ENCODE measurements around the gene GP5.

GRCh38 chr3:194375473-194376240, 23.4 kb downstream of the GP5 start:
- TF ChIP-seq ZNF292 (tag by site-specific recombination; IDR thresholded peaks at IDR 0.05; ENCODE audit: borderline replicate concordance, low read depth) (no peak), ZNF623 (tag by site-specific recombination; IDR thresholded peaks at IDR 0.05) (no peak), ZBTB8A (tag by site-specific recombination; IDR thresholded peaks at IDR 0.05) (peak; percentile 13; the same call in 1 of the 2 replicates), SALL2 (tag by site-specific recombination; IDR thresholded peaks at IDR 0.05; ENCODE audit: borderline replicate concordance) (no peak), ZNF274 (IDR thresholded peaks at IDR 0.05; ENCODE audit: low read length) (no peak), ZNF274 (tag by site-specific recombination; IDR thresholded peaks at IDR 0.05; ENCODE audit: borderline replicate concordance) (no peak), PRDM6 (tag by site-specific recombination; IDR thresholded peaks at IDR 0.05) (no peak), TSHZ1 (tag by site-specific recombination; IDR thresholded peaks at IDR 0.05; ENCODE audit: borderline replicate concordance) (no peak), REST (tag by site-specific recombination; IDR thresholded peaks at IDR 0.05) (no peak), ZBTB20 (tag by site-specific recombination; IDR thresholded peaks at IDR 0.05) (no peak), ZNF146 (tag by site-specific recombination; IDR thresholded peaks at IDR 0.05) (no peak), ZNF350 (tag by site-specific recombination; IDR thresholded peaks at IDR 0.05) (no peak)
- TF ChIP-seq, protein P1, sequence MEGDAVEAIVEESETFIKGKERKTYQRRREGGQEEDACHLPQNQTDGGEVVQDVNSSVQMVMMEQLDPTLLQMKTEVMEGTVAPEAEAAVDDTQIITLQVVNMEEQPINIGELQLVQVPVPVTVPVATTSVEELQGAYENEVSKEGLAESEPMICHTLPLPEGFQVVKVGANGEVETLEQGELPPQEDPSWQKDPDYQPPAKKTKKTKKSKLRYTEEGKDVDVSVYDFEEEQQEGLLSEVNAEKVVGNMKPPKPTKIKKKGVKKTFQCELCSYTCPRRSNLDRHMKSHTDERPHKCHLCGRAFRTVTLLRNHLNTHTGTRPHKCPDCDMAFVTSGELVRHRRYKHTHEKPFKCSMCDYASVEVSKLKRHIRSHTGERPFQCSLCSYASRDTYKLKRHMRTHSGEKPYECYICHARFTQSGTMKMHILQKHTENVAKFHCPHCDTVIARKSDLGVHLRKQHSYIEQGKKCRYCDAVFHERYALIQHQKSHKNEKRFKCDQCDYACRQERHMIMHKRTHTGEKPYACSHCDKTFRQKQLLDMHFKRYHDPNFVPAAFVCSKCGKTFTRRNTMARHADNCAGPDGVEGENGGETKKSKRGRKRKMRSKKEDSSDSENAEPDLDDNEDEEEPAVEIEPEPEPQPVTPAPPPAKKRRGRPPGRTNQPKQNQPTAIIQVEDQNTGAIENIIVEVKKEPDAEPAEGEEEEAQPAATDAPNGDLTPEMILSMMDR (tag by site-specific recombination; IDR thresholded peaks at IDR 0.05) = no peak
- TF ChIP-seq, protein P2, sequence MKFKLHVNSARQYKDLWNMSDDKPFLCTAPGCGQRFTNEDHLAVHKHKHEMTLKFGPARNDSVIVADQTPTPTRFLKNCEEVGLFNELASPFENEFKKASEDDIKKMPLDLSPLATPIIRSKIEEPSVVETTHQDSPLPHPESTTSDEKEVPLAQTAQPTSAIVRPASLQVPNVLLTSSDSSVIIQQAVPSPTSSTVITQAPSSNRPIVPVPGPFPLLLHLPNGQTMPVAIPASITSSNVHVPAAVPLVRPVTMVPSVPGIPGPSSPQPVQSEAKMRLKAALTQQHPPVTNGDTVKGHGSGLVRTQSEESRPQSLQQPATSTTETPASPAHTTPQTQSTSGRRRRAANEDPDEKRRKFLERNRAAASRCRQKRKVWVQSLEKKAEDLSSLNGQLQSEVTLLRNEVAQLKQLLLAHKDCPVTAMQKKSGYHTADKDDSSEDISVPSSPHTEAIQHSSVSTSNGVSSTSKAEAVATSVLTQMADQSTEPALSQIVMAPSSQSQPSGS (tag by site-specific recombination; IDR thresholded peaks at IDR 0.05; ENCODE audit: low read depth) = no peak
